Limb (tissue), 2 donors: Measurements from ENCODE around the gene PCDH17.

Experiments used
- DNase-seq, 2 donors: peaks; one replicate each; pipeline ENCODE4 v3.0.0-alpha.2; 2016; ENCODE audit errors: extremely low spot score in 2 of 2

PCDH17 gene

DNA sequence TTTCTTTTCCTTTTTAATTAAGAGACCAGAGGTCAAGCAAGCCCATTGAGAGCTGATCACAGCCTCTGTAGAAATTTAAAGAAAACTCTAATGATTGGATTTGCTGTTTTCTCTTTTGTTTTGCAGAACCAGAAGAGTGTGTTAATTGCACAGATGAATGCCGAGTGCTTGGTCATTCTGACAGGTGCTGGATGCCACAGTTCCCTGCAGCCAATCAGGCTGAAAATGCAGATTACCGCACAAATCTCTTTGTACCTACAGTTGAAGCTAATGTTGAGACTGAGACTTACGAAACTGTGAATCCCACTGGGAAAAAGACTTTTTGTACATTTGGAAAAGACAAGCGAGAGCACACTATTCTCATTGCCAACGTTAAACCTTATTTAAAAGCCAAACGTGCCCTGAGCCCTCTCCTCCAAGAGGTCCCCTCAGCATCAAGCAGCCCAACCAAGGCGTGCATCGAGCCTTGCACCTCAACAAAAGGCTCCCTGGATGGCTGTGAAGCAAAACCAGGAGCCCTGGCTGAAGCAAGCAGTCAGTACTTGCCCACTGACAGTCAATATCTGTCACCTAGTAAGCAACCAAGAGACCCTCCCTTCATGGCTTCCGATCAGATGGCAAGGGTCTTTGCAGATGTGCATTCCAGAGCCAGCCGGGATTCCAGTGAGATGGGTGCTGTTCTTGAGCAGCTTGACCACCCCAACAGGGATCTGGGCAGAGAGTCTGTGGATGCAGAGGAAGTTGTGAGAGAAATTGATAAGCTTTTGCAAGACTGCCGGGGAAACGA is 93.1 kb downstream of the PCDH17 start:
- DNase-seq, result no peak

DNA sequence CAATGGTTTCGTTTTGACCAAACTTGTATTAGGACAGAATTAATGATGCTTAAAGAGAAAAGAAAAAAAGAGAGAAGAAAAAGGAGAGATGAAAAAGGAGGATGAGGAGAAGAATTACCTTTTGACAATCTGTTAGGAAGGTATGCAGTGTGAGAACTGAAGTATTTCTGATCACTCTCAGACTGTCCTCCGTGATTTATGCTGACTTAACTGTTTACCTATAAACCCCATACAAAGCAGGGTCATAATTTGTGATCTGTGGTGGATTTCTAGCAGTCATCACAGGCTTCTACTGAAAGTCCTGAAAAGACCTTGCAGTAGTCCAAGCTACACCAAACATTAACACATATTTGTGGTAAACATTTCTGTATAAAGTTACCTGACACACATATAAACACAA is 93.9 kb downstream of the PCDH17 start:
- no peak for DNase-seq

- no peak for DNase-seq
These were observed 95.4 kb downstream of the PCDH17 start for GRCh38 chr13:57726981-57727380.

DNA sequence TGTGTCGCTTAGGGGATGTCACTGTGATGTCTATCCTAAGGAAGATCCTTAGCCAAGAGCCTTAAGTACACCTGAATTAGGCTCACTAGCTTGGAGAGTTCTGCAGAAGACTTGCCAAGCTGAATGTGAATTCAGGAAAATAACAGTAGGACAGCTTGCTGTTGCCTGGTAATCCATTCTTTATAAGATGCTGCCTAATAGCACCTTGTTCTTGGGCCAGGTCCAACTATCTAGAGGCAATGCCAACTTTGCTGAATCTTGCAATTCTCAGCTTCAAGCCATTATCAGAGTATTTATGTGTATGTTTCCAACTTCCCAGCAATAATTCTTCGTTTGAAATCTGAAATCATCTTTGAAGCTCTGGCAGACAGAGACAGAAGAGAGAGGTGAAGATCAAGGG is 102.8 kb downstream of the PCDH17 start:
- no peak for DNase-seq

- no peak for DNase-seq
These were observed 107.5 kb downstream of the PCDH17 start for GRCh38 chr13:57739089-57739488.

- DNase-seq, result no peak
These were observed 108.1 kb downstream of the PCDH17 start for GRCh38 chr13:57739543-57740190.

DNA sequence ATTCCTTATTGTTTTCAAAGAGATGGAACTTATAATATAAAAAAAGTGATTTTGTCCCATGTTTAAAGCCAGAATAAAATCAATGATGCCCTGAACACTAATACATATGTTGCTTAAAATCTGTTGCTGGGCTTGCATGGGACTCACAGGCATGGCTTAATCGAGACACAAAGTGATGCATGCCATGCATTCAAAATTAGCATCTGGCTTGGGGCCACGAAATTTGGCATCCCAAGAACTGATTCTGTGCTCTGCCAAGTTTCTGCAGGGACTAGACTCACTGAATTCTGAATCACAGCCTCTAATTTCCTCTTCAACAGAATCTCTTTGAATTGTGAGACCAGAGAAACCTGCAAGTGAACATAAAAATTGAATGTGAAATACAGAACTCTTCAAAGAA is 109.2 kb downstream of the PCDH17 start:
- peak; percentile 31 to 38 for DNase-seq

GRCh38 chr13:57748096-57748495 is 116.6 kb downstream of the PCDH17 start:
- DNase-seq, result no peak

GRCh38 chr13:57760951-57761350 is 129.4 kb downstream of the PCDH17 start:
- DNase-seq, result no peak

GRCh38 chr13:57763689-57764088 is 132.1 kb downstream of the PCDH17 start:
- DNase-seq, result no peak
